IMR-90 (cell line): Measurements from ENCODE around the gene FBLN1. TPM values are rescaled to one million over a fixed set of nuclear protein-coding genes. Genes with fewer than 3 reads are reported as not detected.

Experiments used
- ATAC-seq: fragments of 200-7000 bp; cut with Tn5 transposase; 2 replicates; pipeline ENCODE4 v1.9.1; 2020; ENCODE audit warnings: low read depth, mild to moderate bottlenecking, moderate library complexity
- BruUV-seq: library from RNA; stranded (reverse); fragments of 400-500 nt; replicated peaks from 2 replicates; lab custom pipeline; 2021; lab: Mats Ljungman, UMichigan
- CTCF ChIA-PET: fragments of 300-600 bp; formaldehyde crosslinking; extraction: SDS; loops from one replicate; lab custom pipeline; 2021; ENCODE audit warnings: antibody characterized with exemption; lab: Yijun Ruan, JAX
- POLR2A ChIA-PET: fragments of 300-600 bp; sonication (Branson Sonifier 250); formaldehyde crosslinking; loops from one replicate; lab custom pipeline; 2022; ENCODE audit warnings: antibody characterized with exemption; ENCODE audit not compliant: unreplicated experiment; lab: Charles Lee
- DNase-seq: peaks from one replicate; pipeline ENCODE4 v3.0.0; 2013
- H2AFZ ChIP-seq: replicated peaks from 2 replicates; pipeline ENCODE3; 2013; ENCODE audit warnings: low read length, mild to moderate bottlenecking; ENCODE audit not compliant: poor library complexity
- H2AK5ac ChIP-seq: 2 replicates; pipeline ENCODE4 v1.6.1; 2013; ENCODE audit warnings: low read depth, low read length, inconsistent platforms
- H2AK9ac ChIP-seq: replicated peaks from 2 replicates; pipeline ENCODE3; 2013; ENCODE audit warnings: mild to moderate bottlenecking, low read depth, low read length, moderate library complexity; ENCODE audit not compliant: poor library complexity
- H2BK120ac ChIP-seq: 2 replicates; pipeline ENCODE4 v1.6.1; 2013; ENCODE audit warnings: low read depth, low read length, inconsistent platforms
- H2BK15ac ChIP-seq: 3 replicates; pipeline ENCODE4 v1.6.1; 2013; ENCODE audit warnings: low read depth, low read length, inconsistent platforms
- H2BK20ac ChIP-seq: 2 replicates; pipeline ENCODE4 v1.6.1; 2013; ENCODE audit warnings: low read depth, mild to moderate bottlenecking, inconsistent platforms, low read length, moderate library complexity
- H2BK5ac ChIP-seq: 2 replicates; pipeline ENCODE4 v1.6.1; 2013; ENCODE audit warnings: mild to moderate bottlenecking, low read depth, low read length, inconsistent platforms; ENCODE audit not compliant: poor library complexity, severe bottlenecking
- H3K14ac ChIP-seq: replicated peaks from 2 replicates; pipeline ENCODE4 v1.6.1; 2013; ENCODE audit warnings: low read depth, low read length, inconsistent platforms
- H3K18ac ChIP-seq: 2 replicates; pipeline ENCODE4 v1.6.1; 2013; ENCODE audit warnings: low read depth, low read length, control low read depth
- H3K23ac ChIP-seq: 2 replicates; pipeline ENCODE4 v1.6.1; 2013; ENCODE audit warnings: low read depth, low read length, inconsistent platforms
- H3K27ac ChIP-seq: 2 replicates; pipeline ENCODE4 v1.5.1; 2013; ENCODE audit warnings: mild to moderate bottlenecking, control low read depth, low read length; ENCODE audit not compliant: insufficient read depth
- H3K27me3 ChIP-seq: 2 replicates; pipeline ENCODE4 v1.6.1; 2013; ENCODE audit warnings: low read length; ENCODE audit not compliant: control insufficient read depth, insufficient read depth
- H3K36me3 ChIP-seq: 2 replicates; pipeline ENCODE4 v1.6.1; 2013; ENCODE audit warnings: low read length, mixed read lengths; ENCODE audit not compliant: control insufficient read depth, insufficient read depth
- H3K4ac ChIP-seq: 2 replicates; pipeline ENCODE4 v1.6.1; 2013; ENCODE audit warnings: low read depth, low read length, inconsistent platforms
- H3K4me1 ChIP-seq: 2 replicates; pipeline ENCODE4 v1.6.1; 2013; ENCODE audit warnings: low read length, mixed read lengths; ENCODE audit not compliant: control insufficient read depth, insufficient read depth
- H3K4me2 ChIP-seq: 2 replicates; pipeline ENCODE4 v1.6.1; 2013; ENCODE audit warnings: low read depth, mild to moderate bottlenecking, control low read depth, low read length, moderate library complexity
- H3K4me3 ChIP-seq: 2 replicates; pipeline ENCODE4 v1.5.1; 2013; ENCODE audit warnings: low read depth, mild to moderate bottlenecking, control low read depth, low read length, moderate library complexity; ENCODE audit not compliant: insufficient read depth
- H3K56ac ChIP-seq: 2 replicates; pipeline ENCODE4 v1.6.1; 2013; ENCODE audit warnings: low read length, inconsistent platforms; ENCODE audit not compliant: insufficient read depth; ENCODE audit errors: extremely low read depth
- H3K79me1 ChIP-seq, 2 experiments: 2 replicates each; pipeline ENCODE4 v1.6.1; 2013; ENCODE audit warnings: low read length in 2 of 2, inconsistent platforms in 1 of 2, low read depth in 1 of 2
- H3K9ac ChIP-seq: 2 replicates; pipeline ENCODE4 v1.6.1; 2013; ENCODE audit warnings: low read depth, low read length, control low read depth
- H3K9me1 ChIP-seq: 2 replicates; pipeline ENCODE4 v1.6.1; 2013; ENCODE audit warnings: low read length, inconsistent platforms; ENCODE audit not compliant: insufficient read depth
- H3K9me3 ChIP-seq: 2 replicates; pipeline ENCODE4 v1.6.1; 2013; ENCODE audit warnings: low read length; ENCODE audit not compliant: control insufficient read depth, insufficient read depth
- H4K20me1 ChIP-seq: 2 replicates; pipeline ENCODE4 v1.6.1; 2013; ENCODE audit warnings: low read length, inconsistent platforms; ENCODE audit not compliant: insufficient read depth
- H4K5ac ChIP-seq: 2 replicates; pipeline ENCODE4 v1.6.1; 2013; ENCODE audit warnings: mild to moderate bottlenecking, low read depth, low read length, control low read depth
- H4K8ac ChIP-seq, 2 experiments: 2 replicates each; pipeline ENCODE4 v1.6.1; 2013; ENCODE audit warnings: low read depth in 2 of 2, low read length in 2 of 2, control low read depth in 1 of 2, inconsistent platforms in 1 of 2
- H4K91ac ChIP-seq: 2 replicates; pipeline ENCODE4 v1.6.1; 2013; ENCODE audit warnings: low read depth, low read length, inconsistent platforms; ENCODE audit not compliant: insufficient read depth
- BHLHE40 ChIP-seq: fragments of 150-350 bp; IDR thresholded peaks from 2 replicates; pipeline ENCODE4 v1.6.1; 2016; ENCODE audit warnings: mild to moderate bottlenecking, low read depth, low read length
- CEBPB ChIP-seq: IDR thresholded peaks from 2 replicates; pipeline ENCODE4 v1.6.1; 2012; ENCODE audit warnings: low read depth, low read length, improper control_type of control experiment
- CHD1 ChIP-seq: IDR thresholded peaks from 2 replicates; pipeline ENCODE4 v1.6.1; 2012; ENCODE audit warnings: low read depth, low read length, improper control_type of control experiment
- CTCF ChIP-seq: conservative IDR thresholded peaks from 2 replicates; pipeline ENCODE4 v1.5.1; 2012; ENCODE audit warnings: mild to moderate bottlenecking, low read depth, low read length, improper control_type of control experiment
- FOS ChIP-seq: fragments of 150-350 bp; IDR thresholded peaks from 2 replicates; pipeline ENCODE4 v1.6.1; 2016; ENCODE audit warnings: low read depth, low read length
- MAFK ChIP-seq: IDR thresholded peaks from 2 replicates; pipeline ENCODE4 v1.6.1; 2012; ENCODE audit warnings: low read depth, low read length, improper control_type of control experiment
- MAZ ChIP-seq: IDR thresholded peaks from 2 replicates; pipeline ENCODE4 v1.6.1; 2012; ENCODE audit warnings: low read depth, mild to moderate bottlenecking, low read length, improper control_type of control experiment, moderate library complexity, borderline replicate concordance
- MXI1 ChIP-seq: IDR thresholded peaks from 2 replicates; pipeline ENCODE4 v1.6.1; 2012; ENCODE audit warnings: low read depth, mild to moderate bottlenecking, low read length, moderate library complexity, borderline replicate concordance
- NFE2L2 ChIP-seq: fragments of 150-350 bp; IDR thresholded peaks from 2 replicates; pipeline ENCODE4 v1.6.1; 2016; ENCODE audit warnings: low read depth, mild to moderate bottlenecking, low read length
- POLR2A ChIP-seq: IDR thresholded peaks from 2 replicates; pipeline ENCODE4 v1.6.1; 2012; ENCODE audit warnings: mild to moderate bottlenecking, low read depth, low read length
- RAD21 ChIP-seq: IDR thresholded peaks from 2 replicates; pipeline ENCODE4 v1.6.1; 2012; ENCODE audit warnings: low read length, improper control_type of control experiment
- RCOR1 ChIP-seq: IDR thresholded peaks from 2 replicates; pipeline ENCODE4 v1.6.1; 2012; ENCODE audit warnings: mild to moderate bottlenecking, low read length, improper control_type of control experiment; ENCODE audit not compliant: insufficient replicate concordance
- RFX5 ChIP-seq: IDR thresholded peaks from 2 replicates; pipeline ENCODE4 v1.8.0; 2012; ENCODE audit warnings: low read depth, mild to moderate bottlenecking, low read length, moderate library complexity
- SMC3 ChIP-seq: fragments of 150-350 bp; IDR thresholded peaks from 2 replicates; pipeline ENCODE4 v1.6.1; 2016; ENCODE audit warnings: low read depth, mild to moderate bottlenecking, antibody characterized with exemption, low read length, moderate library complexity
- WGBS, 2 experiments: methylation state at CpG; one replicate each; pipeline versions ENCODE4 v1.1.5 to v1.1.7; 2013; ENCODE audit warnings: missing lambda C conversion rate in 2 of 2; ENCODE audit not compliant: insufficient read length in 1 of 2; ENCODE audit errors: extremely low coverage in 2 of 2; 5-methylcytosine and 5-hydroxymethylcytosine counted together
- dilution Hi-C: fragments of 300-500 bp; cut with HindIII; formaldehyde crosslinking; loops from one replicate; pipeline ENCODE4 v1.14.3; 2018; ENCODE audit warnings: low sequenced_read_pairs; ENCODE audit not compliant: unreplicated experiment
- in situ Hi-C: fragments of 300-500 bp; cut with MboI; formaldehyde crosslinking; loops from 3 replicates; pipeline ENCODE4 v1.14.3; 2019; ENCODE audit warnings: low sequenced_read_pairs, inconsistent platforms, mixed read lengths
- intact Hi-C: fragments of 100-400 bp; cut with micrococcal nuclease; formaldehyde crosslinking; loops from 2 replicates; pipeline ENCODE4 v1.10.0; 2022
- polyA plus RNA-seq, 3 experiments: library from polyadenylated mRNA; depleted of rRNA; stranded (reverse); fragments of >200 nt; gene quantifications; 2 replicates each; pipeline ENCODE4 v1.2.3, GENCODE V29; 2012; ENCODE audit warnings: low replicate concordance in 1 of 3
- total RNA-seq: library from RNA; depleted of rRNA; stranded (reverse); fragments of >200 nt; gene quantifications from 2 replicates; pipeline ENCODE4 v1.2.3, GENCODE V29; 2012
- TF ChIP-seq, protein P1 (sequence below): fragments of 150-350 bp; IDR thresholded peaks from 2 replicates; pipeline ENCODE4 v1.6.1; 2016; ENCODE audit warnings: low read depth, mild to moderate bottlenecking, low read length, moderate library complexity, borderline replicate concordance
- TF ChIP-seq, protein P2 (sequence below): fragments of 150-350 bp; IDR thresholded peaks from 2 replicates; pipeline ENCODE4 v1.6.1; 2017; ENCODE audit warnings: mild to moderate bottlenecking, antibody characterized with exemption, low read length, low read depth

FBLN1 gene
- total and polyA plus RNA-seq, 2 of the 4 experiments (the other 2 are of a cell fraction) = 11.3 to 87.9 TPM

GRCh38 chr22:45522462-45522861, 19.8 kb downstream of the FBLN1 start:
- Histone ChIP-seq H3K27ac (no peak overlapping the region), H3K27me3 (no peaks in the 10 kb centered on the region), H3K14ac (no peak overlapping the region; the same call in 1 of the 2 replicates), H2BK20ac (no peak overlapping the region), H3K79me1 (peaks cover 0 to 43% of the 10 kb centered on the region in 2 experiments; a peak in 2 of 4 replicates), H3K9me1 (peaks cover 18% of the 10 kb centered on the region), H2BK15ac (no peak overlapping the region), H3K18ac (no peak overlapping the region), H3K56ac (no peak overlapping the region), H4K5ac (no peak overlapping the region), H3K9me3 (no peaks in the 10 kb centered on the region), H3K4me3 (no peak overlapping the region), H2AFZ (peak overlapping the region; percentile 49), H3K9ac (no peak overlapping the region), H3K36me3 (peaks cover 85% of the 10 kb centered on the region), H3K4me1 (peaks cover 15% of the 10 kb centered on the region; the same call in 1 of the 2 replicates), H3K4me2 (no peak overlapping the region), H2AK5ac (no peak overlapping the region), H3K23ac (no peak overlapping the region), H2BK120ac (no peak overlapping the region), H2BK5ac (no peak overlapping the region), H4K20me1 (peaks cover 10% of the 10 kb centered on the region), H2AK9ac (no peak overlapping the region), H3K4ac (no peak overlapping the region), H4K8ac (no peak overlapping the region), H4K91ac (no peak overlapping the region)
- BruUV-seq = no TSS peak
- ATAC-seq = no peak
- intact Hi-C loops = no loop called here
- no peak for DNase-seq
- ChIA-PET POLR2A (no interaction called here), CTCF (no interaction called here)
- 80% methylated on average over 1 of the region's 5 CpGs; no CpG with 5 or more reads in 1 of the 2 experiments for WGBS, 2 experiments
- TF ChIP-seq CTCF = no peak
- no peak for TF ChIP-seq MAZ
- TF ChIP-seq MAFK = no peak
- no peak for TF ChIP-seq POLR2A
- no peak for TF ChIP-seq CHD1
- no peak for TF ChIP-seq FOS
- no peak for TF ChIP-seq RFX5
- TF ChIP-seq NFE2L2 = no peak
- no peak for TF ChIP-seq RCOR1
- TF ChIP-seq, protein P1, sequence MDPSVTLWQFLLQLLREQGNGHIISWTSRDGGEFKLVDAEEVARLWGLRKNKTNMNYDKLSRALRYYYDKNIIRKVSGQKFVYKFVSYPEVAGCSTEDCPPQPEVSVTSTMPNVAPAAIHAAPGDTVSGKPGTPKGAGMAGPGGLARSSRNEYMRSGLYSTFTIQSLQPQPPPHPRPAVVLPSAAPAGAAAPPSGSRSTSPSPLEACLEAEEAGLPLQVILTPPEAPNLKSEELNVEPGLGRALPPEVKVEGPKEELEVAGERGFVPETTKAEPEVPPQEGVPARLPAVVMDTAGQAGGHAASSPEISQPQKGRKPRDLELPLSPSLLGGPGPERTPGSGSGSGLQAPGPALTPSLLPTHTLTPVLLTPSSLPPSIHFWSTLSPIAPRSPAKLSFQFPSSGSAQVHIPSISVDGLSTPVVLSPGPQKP = no peak
- TF ChIP-seq RAD21 = no peak
- TF ChIP-seq, protein P2, sequence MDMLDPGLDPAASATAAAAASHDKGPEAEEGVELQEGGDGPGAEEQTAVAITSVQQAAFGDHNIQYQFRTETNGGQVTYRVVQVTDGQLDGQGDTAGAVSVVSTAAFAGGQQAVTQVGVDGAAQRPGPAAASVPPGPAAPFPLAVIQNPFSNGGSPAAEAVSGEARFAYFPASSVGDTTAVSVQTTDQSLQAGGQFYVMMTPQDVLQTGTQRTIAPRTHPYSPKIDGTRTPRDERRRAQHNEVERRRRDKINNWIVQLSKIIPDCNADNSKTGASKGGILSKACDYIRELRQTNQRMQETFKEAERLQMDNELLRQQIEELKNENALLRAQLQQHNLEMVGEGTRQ = no peak
- no peak for TF ChIP-seq MXI1
- no peak for TF ChIP-seq SMC3
- TF ChIP-seq BHLHE40 = no peak
- TF ChIP-seq CEBPB = no peak
- dilution Hi-C loops = no loop called here
- in situ Hi-C loops = no loop called here
